Amygdala (tissue), 56 donors: ENCODE measurements around the gene TRIP12.
"Not testable (repeated sequence)": the region's sequence is repeated elsewhere in the genome, so short reads cannot be mapped to it uniquely, and the experiment has no call there.

Experiments
- DNase-seq, 56 donors: peaks; one replicate each; lab custom pipeline; 2025; lab: John Stamatoyannopoulos, UW

Gene TRIP12

GRCh38 chr2:229879191-229879950 is 42.4 kb downstream of the TRIP12 start:
- no peak for DNase-seq

- DNase-seq = no peak
Measured at GRCh38 chr2:229875549-229875948, 46.3 kb downstream of the TRIP12 start.

GRCh38 chr2:229874647-229875046 is 47.2 kb downstream of the TRIP12 start:
- DNase-seq = no peak

- DNase-seq = no peak
Measured at GRCh38 chr2:229873123-229873581, 48.7 kb downstream of the TRIP12 start.

GRCh38 chr2:229870903-229871656 is 50.7 kb downstream of the TRIP12 start:
- DNase-seq = no peak

- DNase-seq = no peak
Measured at GRCh38 chr2:229869226-229869625, 52.6 kb downstream of the TRIP12 start.

- DNase-seq = no peak
Measured at GRCh38 chr2:229868794-229869193, 53.0 kb downstream of the TRIP12 start.

GRCh38 chr2:229865033-229865432 is 56.8 kb downstream of the TRIP12 start:
- DNase-seq = no peak

GRCh38 chr2:229861431-229861830 is 60.4 kb downstream of the TRIP12 start:
- DNase-seq = no peak

GRCh38 chr2:229860334-229860733 is 61.5 kb downstream of the TRIP12 start:
- DNase-seq = no peak

- no peak for DNase-seq
Measured at GRCh38 chr2:229858351-229858750, 63.5 kb downstream of the TRIP12 start.

- no peak for DNase-seq
Measured at GRCh38 chr2:229857634-229858033, 64.2 kb downstream of the TRIP12 start.

- DNase-seq = no peak
Measured at GRCh38 chr2:229856413-229856812, 65.4 kb downstream of the TRIP12 start.

GRCh38 chr2:229855116-229855515 is 66.7 kb downstream of the TRIP12 start:
- no peak for DNase-seq

- DNase-seq = no peak
Measured at GRCh38 chr2:229852565-229852964, 69.2 kb downstream of the TRIP12 start.

- no peak for DNase-seq
Measured at GRCh38 chr2:229851870-229852269, 69.9 kb downstream of the TRIP12 start.

- not testable (repeated sequence) for DNase-seq
Measured at GRCh38 chr2:229850355-229851275, 71.2 kb downstream of the TRIP12 start.

GRCh38 chr2:229849073-229849472 is 72.7 kb downstream of the TRIP12 start:
- no peak for DNase-seq

GRCh38 chr2:229843613-229844012 is 78.2 kb downstream of the TRIP12 start:
- no peak for DNase-seq

GRCh38 chr2:229838729-229839128 is 83.1 kb downstream of the TRIP12 start:
- no peak for DNase-seq

- peak in 1 of 56 donors; percentile 2 for DNase-seq
Measured at GRCh38 chr2:229836847-229837246, 85.0 kb downstream of the TRIP12 start.
